Stomach smooth muscle (tissue), 2 donors: ENCODE results near the gene ZFYVE28.

Experiments
- H3K27ac ChIP-seq: one replicate; pipeline ENCODE4 v1.7.0; 2013; ENCODE audit warnings: mild to moderate bottlenecking, low read length, inconsistent platforms
- H3K27me3 ChIP-seq, 2 donors: one replicate each; pipeline ENCODE4 v1.7.0; 2013; ENCODE audit warnings: low read length in 2 of 2; ENCODE audit not compliant: insufficient read depth in 2 of 2, control insufficient read depth in 1 of 2
- H3K36me3 ChIP-seq, 2 donors: one replicate each; pipeline ENCODE4 v1.7.0; 2013; ENCODE audit warnings: low read length in 2 of 2; ENCODE audit not compliant: control insufficient read depth in 2 of 2, insufficient read depth in 2 of 2
- H3K4me1 ChIP-seq: one replicate; pipeline ENCODE4 v1.7.0; 2013; ENCODE audit warnings: low read length; ENCODE audit not compliant: control insufficient read depth, insufficient read depth
- H3K4me3 ChIP-seq, 2 donors: one replicate each; pipeline ENCODE4 v1.7.0; 2013; ENCODE audit warnings: low read length in 2 of 2
- H3K9ac ChIP-seq, 2 donors: one replicate each; pipeline ENCODE4 v1.7.0; 2013; ENCODE audit warnings: low read length in 2 of 2, mild to moderate bottlenecking in 1 of 2
- H3K9me3 ChIP-seq, 2 donors: one replicate each; pipeline ENCODE4 v1.7.0; 2013; ENCODE audit warnings: low read length in 2 of 2; ENCODE audit not compliant: control insufficient read depth in 2 of 2
- donor health status: healthy.
- donor health status: Pancreatic carcinoma.

The ZFYVE28 gene

GRCh38 chr4:2354760-2355159, 63.7 kb downstream of the ZFYVE28 start:
- Histone ChIP-seq H3K36me3 (no peaks in the 10 kb centered on the region), H3K4me1 (no peaks in the 10 kb centered on the region), H3K9ac (no peak overlapping the region), H3K4me3 (no peak overlapping the region), H3K9me3 (no peaks in the 10 kb centered on the region), H3K27me3 (no peaks in the 10 kb centered on the region), H3K27ac (no peak overlapping the region)

GRCh38 chr4:2354118-2354517, 64.3 kb downstream of the ZFYVE28 start:
- H3K27ac ChIP-seq: no peak overlapping the region
- H3K9me3 ChIP-seq: no peaks in the 10 kb centered on the region
- H3K4me3 ChIP-seq: no peak overlapping the region

GRCh38 chr4:2353222-2354107, 65.0 kb downstream of the ZFYVE28 start:
- Histone ChIP-seq H3K36me3 (no peaks in the 10 kb centered on the region), H3K27me3 (no peaks in the 10 kb centered on the region), H3K9ac (no peak overlapping the region), H3K9me3 (no peaks in the 10 kb centered on the region), H3K27ac (no peak overlapping the region), H3K4me1 (no peaks in the 10 kb centered on the region), H3K4me3 (no peak overlapping the region)

More at GRCh38 chr4:2354118-2354517, 64.3 kb downstream of the ZFYVE28 start:
- Histone ChIP-seq H3K9ac (no peak overlapping the region), H3K27me3 (no peaks in the 10 kb centered on the region), H3K4me1 (no peaks in the 10 kb centered on the region), H3K36me3 (no peaks in the 10 kb centered on the region)

GRCh38 chr4:2352729-2353221, 65.7 kb downstream of the ZFYVE28 start:
- H3K4me1 ChIP-seq: no peaks in the 10 kb centered on the region
- no peaks in the 10 kb centered on the region for H3K27me3 ChIP-seq
- H3K36me3 ChIP-seq: no peaks in the 10 kb centered on the region
- H3K9me3 ChIP-seq: no peaks in the 10 kb centered on the region
- H3K4me3 ChIP-seq: no peak overlapping the region
- no peak overlapping the region for H3K9ac ChIP-seq
- no peak overlapping the region for H3K27ac ChIP-seq

- no peak overlapping the region for H3K9ac ChIP-seq
These were observed 66.3 kb downstream of the ZFYVE28 start for GRCh38 chr4:2352171-2352570.

GRCh38 chr4:2350982-2351381, 67.5 kb downstream of the ZFYVE28 start:
- Histone ChIP-seq H3K27ac (no peak overlapping the region), H3K9me3 (no peaks in the 10 kb centered on the region), H3K4me3 (no peak overlapping the region), H3K36me3 (no peaks in the 10 kb centered on the region), H3K27me3 (no peaks in the 10 kb centered on the region), H3K4me1 (no peaks in the 10 kb centered on the region), H3K9ac (no peak overlapping the region)

More at GRCh38 chr4:2352171-2352570, 66.3 kb downstream of the ZFYVE28 start:
- no peak overlapping the region for H3K4me3 ChIP-seq
- H3K27ac ChIP-seq: no peak overlapping the region
- H3K27me3 ChIP-seq: no peaks in the 10 kb centered on the region
- H3K36me3 ChIP-seq: no peaks in the 10 kb centered on the region
- H3K4me1 ChIP-seq: no peaks in the 10 kb centered on the region
- H3K9me3 ChIP-seq: no peaks in the 10 kb centered on the region

- Histone ChIP-seq H3K9me3 (no peaks in the 10 kb centered on the region), H3K4me3 (no peak overlapping the region)
These were observed 69.7 kb downstream of the ZFYVE28 start for GRCh38 chr4:2348786-2349185.

GRCh38 chr4:2347190-2347589, 71.3 kb downstream of the ZFYVE28 start:
- no peaks in the 10 kb centered on the region for H3K36me3 ChIP-seq
- H3K4me1 ChIP-seq: no peaks in the 10 kb centered on the region
- no peaks in the 10 kb centered on the region for H3K9me3 ChIP-seq
- H3K4me3 ChIP-seq: no peak overlapping the region
- no peaks in the 10 kb centered on the region for H3K27me3 ChIP-seq
- no peak overlapping the region for H3K27ac ChIP-seq
- no peak overlapping the region for H3K9ac ChIP-seq

More at GRCh38 chr4:2348786-2349185, 69.7 kb downstream of the ZFYVE28 start:
- H3K4me1 ChIP-seq: no peaks in the 10 kb centered on the region
- no peaks in the 10 kb centered on the region for H3K27me3 ChIP-seq
- H3K9ac ChIP-seq: no peak overlapping the region
- no peak overlapping the region for H3K27ac ChIP-seq
- no peaks in the 10 kb centered on the region for H3K36me3 ChIP-seq

- H3K27me3 ChIP-seq: no peaks in the 10 kb centered on the region
These were observed 75.0 kb downstream of the ZFYVE28 start for GRCh38 chr4:2343476-2343875.

GRCh38 chr4:2341911-2342652, 76.4 kb downstream of the ZFYVE28 start:
- H3K36me3 ChIP-seq: peaks cover 0 to 1% of the 10 kb centered on the region in 2 donors
- H3K27ac ChIP-seq: no peak overlapping the region
- no peak overlapping the region for H3K9ac ChIP-seq
- H3K4me3 ChIP-seq: no peak overlapping the region
- H3K9me3 ChIP-seq: no peaks in the 10 kb centered on the region
- H3K4me1 ChIP-seq: no peaks in the 10 kb centered on the region
- no peaks in the 10 kb centered on the region for H3K27me3 ChIP-seq

More at GRCh38 chr4:2343476-2343875, 75.0 kb downstream of the ZFYVE28 start:
- Histone ChIP-seq H3K36me3 (no peaks in the 10 kb centered on the region), H3K9me3 (no peaks in the 10 kb centered on the region), H3K4me3 (no peak overlapping the region), H3K27ac (no peak overlapping the region), H3K4me1 (no peaks in the 10 kb centered on the region), H3K9ac (no peak overlapping the region)
